ENCODE measurements around the gene CAPG.

CAPG gene

GRCh38 chr2:85438201-85439024 is 28.2 kb upstream of the CAPG start:
- DNase-seq (ENCODE audit: low spot score): no peak

GRCh38 chr2:85437488-85438200 is 27.5 kb upstream of the CAPG start:
- DNase-seq (ENCODE audit: low spot score): peak; percentile 89

GRCh38 chr2:85436836-85437487 is 26.8 kb upstream of the CAPG start:
- DNase-seq (ENCODE audit: low spot score): no peak

GRCh38 chr2:85435981-85436835 is 26.0 kb upstream of the CAPG start:
- DNase-seq (ENCODE audit: low spot score): no peak

GRCh38 chr2:85435220-85435958 is 25.2 kb upstream of the CAPG start:
- no peak for DNase-seq (ENCODE audit: low spot score)

- DNase-seq (ENCODE audit: low spot score): no peak
Observed at GRCh38 chr2:85434696-85435095, 24.5 kb upstream of the CAPG start.

- peak; percentile 26 for DNase-seq (ENCODE audit: low spot score)
Observed at GRCh38 chr2:85433511-85434089, 23.4 kb upstream of the CAPG start.

- peak; percentile 32 for DNase-seq (ENCODE audit: low spot score)
Observed at GRCh38 chr2:85431570-85432205, 21.5 kb upstream of the CAPG start.

- DNase-seq (ENCODE audit: low spot score): peak; percentile 91
Observed at GRCh38 chr2:85430752-85431569, 20.8 kb upstream of the CAPG start.

- no peak for DNase-seq (ENCODE audit: low spot score)
Observed at GRCh38 chr2:85429924-85430289, 19.7 kb upstream of the CAPG start.

GRCh38 chr2:85429213-85429923 is 19.2 kb upstream of the CAPG start:
- no peak for DNase-seq (ENCODE audit: low spot score)

- DNase-seq (ENCODE audit: low spot score): no peak
Observed at GRCh38 chr2:85428343-85428881, 18.2 kb upstream of the CAPG start.

- DNase-seq (ENCODE audit: low spot score): no peak
Observed at GRCh38 chr2:85427300-85427835, 17.2 kb upstream of the CAPG start.

- no peak for DNase-seq (ENCODE audit: low spot score)
Observed at GRCh38 chr2:85425588-85425987, 15.4 kb upstream of the CAPG start.

GRCh38 chr2:85423525-85423924 is 13.4 kb upstream of the CAPG start:
- no peak for DNase-seq (ENCODE audit: low spot score)

GRCh38 chr2:85422072-85422457 is 11.9 kb upstream of the CAPG start:
- no peak for DNase-seq (ENCODE audit: low spot score)

GRCh38 chr2:85421260-85422071 is 11.3 kb upstream of the CAPG start:
- no peak for DNase-seq (ENCODE audit: low spot score)
